OCI-LY3 (cell line): ENCODE results near the gene HSPG2.

Experiments used
- H2AFZ ChIP-seq: fragments of 200-600, 300-600 bp; shearing (Covaris generic); 2 replicates; pipeline ENCODE4 v1.6.0; 2014; ENCODE audit warnings: antibody characterized with exemption, low read depth, low read length
- H3K27ac ChIP-seq: fragments of 200-600, 300-600 bp; sonication (generic); 2 replicates; pipeline ENCODE4 v1.5.1; 2014; ENCODE audit warnings: mild to moderate bottlenecking, low read length, moderate library complexity, mixed read lengths
- H3K27me3 ChIP-seq: fragments of 200-600, 300-600 bp; sonication (generic); 2 replicates; pipeline ENCODE4 v1.6.1; 2014; ENCODE audit warnings: low read depth, low read length, mixed read lengths
- H3K36me3 ChIP-seq: fragments of 200-600, 300-600 bp; sonication (generic); replicated peaks from 2 replicates; pipeline ENCODE3; 2014; ENCODE audit warnings: low read depth, low read length, mixed read lengths
- H3K4me1 ChIP-seq: fragments of 300-600, 200-600 bp; sonication (generic); 2 replicates; pipeline ENCODE4 v1.6.1; 2014; ENCODE audit warnings: low read length, mixed read lengths
- H3K4me2 ChIP-seq: fragments of 200-600, 300-600 bp; sonication (generic); 2 replicates; pipeline ENCODE4 v1.6.1; 2014; ENCODE audit warnings: low read length, mixed read lengths
- H3K4me3 ChIP-seq: fragments of 300-600, 200-600 bp; sonication (generic); 2 replicates; pipeline ENCODE4 v1.5.1; 2014; ENCODE audit warnings: antibody characterized with exemption, mild to moderate bottlenecking, low read length, moderate library complexity
- H3K79me2 ChIP-seq: fragments of 300-600, 200-600 bp; shearing (Covaris generic); 2 replicates; pipeline ENCODE4 v1.6.1; 2014; ENCODE audit warnings: mild to moderate bottlenecking, low read length, mixed read lengths
- H3K9ac ChIP-seq: fragments of 300-600, 200-600 bp; shearing (Covaris generic); 2 replicates; pipeline ENCODE4 v1.6.0; 2014; ENCODE audit warnings: mild to moderate bottlenecking, low read length, moderate library complexity
- H3K9me3 ChIP-seq: fragments of 200-600, 300-600 bp; shearing (Covaris generic); 2 replicates; pipeline ENCODE4 v1.6.1; 2014; ENCODE audit warnings: low read length, mixed read lengths; ENCODE audit not compliant: insufficient read depth
- H4K20me1 ChIP-seq: fragments of 200-600, 300-600 bp; sonication (generic); 2 replicates; pipeline ENCODE4 v1.6.1; 2016; ENCODE audit warnings: low read length, mixed read lengths; ENCODE audit not compliant: insufficient read depth
- EZH2phosphoT487 ChIP-seq: fragments of 200-600 bp; shearing (Covaris generic); IDR thresholded peaks from 2 replicates; pipeline ENCODE4 v1.6.1; 2018; ENCODE audit warnings: antibody characterized with exemption, mixed run types, low read depth
- TF ChIP-seq, protein P1 (sequence below): fragments of 200-600, 300-600 bp; sonication (generic); IDR thresholded peaks from 2 replicates; pipeline ENCODE4 v1.5.1; 2014; ENCODE audit warnings: antibody characterized with exemption, low read length, low read depth

Gene HSPG2

DNA sequence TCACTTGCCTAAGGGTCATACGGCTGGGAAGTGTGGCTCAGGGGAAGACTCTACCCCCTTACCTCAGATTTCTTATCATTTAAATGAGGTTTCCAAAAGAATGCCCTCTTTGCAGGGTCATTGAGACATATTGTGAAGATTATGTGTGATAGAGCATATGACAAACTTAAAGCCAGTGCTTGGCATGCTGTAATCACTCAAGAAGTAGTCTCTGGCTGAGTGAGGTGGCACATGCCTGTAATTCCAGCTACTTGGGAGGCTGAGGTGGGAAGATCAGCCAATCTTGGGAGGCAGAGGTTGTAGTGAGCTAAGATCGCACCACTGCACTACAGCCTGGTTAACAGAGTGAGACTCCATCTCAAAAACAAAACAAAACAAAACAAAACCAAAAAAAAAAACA lies 132.6 kb downstream of the HSPG2 start:
- Histone ChIP-seq H2AFZ (no peak overlapping the region), H3K4me1 (no peaks in the 10 kb centered on the region), H3K4me3 (no peak overlapping the region), H3K9ac (no peak overlapping the region), H3K27ac (no peak overlapping the region), H4K20me1 (no peaks in the 10 kb centered on the region), H3K4me2 (no peak overlapping the region), H3K9me3 (no peaks in the 10 kb centered on the region), H3K79me2 (no peaks in the 10 kb centered on the region), H3K36me3 (no peaks in the 10 kb centered on the region), H3K27me3 (no peaks in the 10 kb centered on the region)
- no peak for TF ChIP-seq EZH2phosphoT487
- TF ChIP-seq, protein P1, sequence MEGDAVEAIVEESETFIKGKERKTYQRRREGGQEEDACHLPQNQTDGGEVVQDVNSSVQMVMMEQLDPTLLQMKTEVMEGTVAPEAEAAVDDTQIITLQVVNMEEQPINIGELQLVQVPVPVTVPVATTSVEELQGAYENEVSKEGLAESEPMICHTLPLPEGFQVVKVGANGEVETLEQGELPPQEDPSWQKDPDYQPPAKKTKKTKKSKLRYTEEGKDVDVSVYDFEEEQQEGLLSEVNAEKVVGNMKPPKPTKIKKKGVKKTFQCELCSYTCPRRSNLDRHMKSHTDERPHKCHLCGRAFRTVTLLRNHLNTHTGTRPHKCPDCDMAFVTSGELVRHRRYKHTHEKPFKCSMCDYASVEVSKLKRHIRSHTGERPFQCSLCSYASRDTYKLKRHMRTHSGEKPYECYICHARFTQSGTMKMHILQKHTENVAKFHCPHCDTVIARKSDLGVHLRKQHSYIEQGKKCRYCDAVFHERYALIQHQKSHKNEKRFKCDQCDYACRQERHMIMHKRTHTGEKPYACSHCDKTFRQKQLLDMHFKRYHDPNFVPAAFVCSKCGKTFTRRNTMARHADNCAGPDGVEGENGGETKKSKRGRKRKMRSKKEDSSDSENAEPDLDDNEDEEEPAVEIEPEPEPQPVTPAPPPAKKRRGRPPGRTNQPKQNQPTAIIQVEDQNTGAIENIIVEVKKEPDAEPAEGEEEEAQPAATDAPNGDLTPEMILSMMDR: no peak

DNA sequence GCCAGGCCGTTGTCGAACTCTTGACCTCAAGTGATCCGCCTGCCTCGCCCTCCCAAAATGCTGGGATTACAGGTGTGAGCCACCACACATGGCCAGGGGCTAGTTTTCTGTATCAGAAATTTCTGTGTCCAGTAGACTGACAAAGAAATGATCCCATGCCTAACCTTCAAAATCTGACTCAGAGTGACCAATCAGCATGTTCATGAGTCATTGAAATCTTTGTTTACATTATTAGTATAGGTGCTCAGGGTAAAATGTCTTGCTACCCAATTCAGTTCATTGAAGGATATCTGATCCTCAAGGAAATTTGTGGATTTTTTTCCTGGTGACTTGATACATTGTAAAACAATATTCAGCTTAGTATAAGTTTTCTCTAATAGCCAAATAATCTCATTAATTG lies 136.0 kb downstream of the HSPG2 start:
- Histone ChIP-seq H3K4me3 (no peak overlapping the region), H3K9me3 (no peaks in the 10 kb centered on the region), H3K4me1 (0 out of 2 replicates have a peak, but pooled peaks cover 3% of the 10 kb centered on the region), H2AFZ (no peak overlapping the region), H3K9ac (no peak overlapping the region), H4K20me1 (no peaks in the 10 kb centered on the region), H3K79me2 (no peaks in the 10 kb centered on the region), H3K36me3 (no peaks in the 10 kb centered on the region), H3K4me2 (no peak overlapping the region), H3K27me3 (no peaks in the 10 kb centered on the region), H3K27ac (no peak overlapping the region)
- TF ChIP-seq, protein P1: no peak

DNA sequence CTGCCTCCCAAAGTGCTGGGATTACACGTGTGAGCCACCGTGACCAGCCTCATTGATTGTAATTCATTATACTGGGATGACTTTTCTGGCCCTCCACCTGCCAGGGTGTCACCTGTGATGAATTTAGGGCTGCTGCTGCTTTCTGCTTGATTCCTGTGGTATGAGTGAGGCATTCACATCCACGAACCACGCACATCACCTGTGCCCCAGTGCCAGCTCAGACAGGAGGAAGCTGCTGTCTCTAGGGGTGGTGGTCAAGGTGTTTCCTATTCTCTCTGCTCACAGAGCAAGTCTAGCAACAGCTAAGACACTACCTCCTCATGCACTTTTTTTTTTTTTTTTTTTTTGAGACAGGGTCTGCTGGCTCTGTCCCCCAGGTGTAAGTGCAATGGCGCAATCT lies 137.4 kb downstream of the HSPG2 start:
- Histone ChIP-seq H4K20me1 (no peaks in the 10 kb centered on the region), H3K4me3 (no peak overlapping the region), H3K27me3 (no peaks in the 10 kb centered on the region), H3K9ac (no peak overlapping the region), H3K36me3 (no peaks in the 10 kb centered on the region), H3K9me3 (no peaks in the 10 kb centered on the region), H3K4me2 (no peak overlapping the region), H3K79me2 (no peaks in the 10 kb centered on the region), H3K27ac (no peak overlapping the region), H2AFZ (no peak overlapping the region), H3K4me1 (0 out of 2 replicates have a peak, but pooled peaks cover 3% of the 10 kb centered on the region)
- no peak for TF ChIP-seq EZH2phosphoT487
- TF ChIP-seq, protein P1: no peak

DNA sequence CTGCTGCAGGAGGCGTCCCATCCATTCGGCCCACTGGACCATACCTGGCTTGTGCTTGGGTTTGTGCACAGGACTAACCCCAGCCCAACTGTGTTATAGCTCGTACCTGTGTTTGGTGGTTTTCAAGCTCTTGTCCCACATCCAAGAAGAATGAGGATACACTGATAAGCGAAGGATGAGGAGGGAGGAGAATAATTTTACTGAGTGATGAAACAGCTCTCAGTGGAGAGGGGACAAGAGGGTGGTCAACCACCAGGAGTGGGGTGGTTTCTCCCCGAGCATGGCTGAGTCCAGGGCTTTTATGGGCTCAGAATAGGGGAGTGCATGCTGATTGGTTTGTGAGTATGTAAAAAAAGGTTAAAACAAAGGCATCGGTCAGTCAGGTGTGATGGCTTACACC lies 142.0 kb downstream of the HSPG2 start:
- no peak overlapping the region for H3K27ac ChIP-seq
- no peak overlapping the region for H3K4me2 ChIP-seq
- no peaks in the 10 kb centered on the region for H3K36me3 ChIP-seq
- H4K20me1 ChIP-seq: no peaks in the 10 kb centered on the region
- no peaks in the 10 kb centered on the region for H3K9me3 ChIP-seq
- H3K27me3 ChIP-seq: no peaks in the 10 kb centered on the region
- no peak overlapping the region for H2AFZ ChIP-seq
- no peak overlapping the region for H3K4me3 ChIP-seq
- no peak overlapping the region for H3K9ac ChIP-seq
- H3K79me2 ChIP-seq: no peaks in the 10 kb centered on the region
- TF ChIP-seq, protein P1: no peak
- TF ChIP-seq EZH2phosphoT487: no peak
- H3K4me1 ChIP-seq: peaks cover 8% of the 10 kb centered on the region
